Dendritic cell treated with granulocyte-macrophage colony-stimulating factor and Interleukin-4, amounts not matched to agents 40 ng/mL and 50 ng/mL, for 4 days (primary cell): ENCODE measurements around the gene PLAGL2.
"Not testable (repeated sequence)": the region's sequence is repeated elsewhere in the genome, so short reads cannot be mapped to it uniquely, and the experiment has no call there.

Experiments
- H3K27ac Mint-ChIP-seq: one replicate; pipeline ENCODE4 v1.8.0; 2022; ENCODE audit warnings: mild to moderate bottlenecking, mixed read lengths
- H3K27me3 Mint-ChIP-seq: one replicate; pipeline ENCODE4 v1.8.0; 2022; ENCODE audit warnings: mild to moderate bottlenecking, mixed read lengths
- H3K36me3 Mint-ChIP-seq: one replicate; pipeline ENCODE4 v1.8.0; 2022; ENCODE audit warnings: low read depth, mixed read lengths
- H3K4me1 Mint-ChIP-seq: one replicate; pipeline ENCODE4 v1.8.0; 2022; ENCODE audit warnings: low read depth, mixed read lengths
- H3K4me3 Mint-ChIP-seq: one replicate; pipeline ENCODE4 v1.8.0; 2022; ENCODE audit warnings: mild to moderate bottlenecking, moderate library complexity, mixed read lengths
- H3K9me3 Mint-ChIP-seq: one replicate; pipeline ENCODE4 v1.8.0; 2022; ENCODE audit warnings: mixed read lengths
- intact Hi-C: fragments of 100-400 bp; cut with micrococcal nuclease; formaldehyde crosslinking; loops from one replicate; pipeline ENCODE4 v1.15.0; 2022

PLAGL2 gene, protein sequence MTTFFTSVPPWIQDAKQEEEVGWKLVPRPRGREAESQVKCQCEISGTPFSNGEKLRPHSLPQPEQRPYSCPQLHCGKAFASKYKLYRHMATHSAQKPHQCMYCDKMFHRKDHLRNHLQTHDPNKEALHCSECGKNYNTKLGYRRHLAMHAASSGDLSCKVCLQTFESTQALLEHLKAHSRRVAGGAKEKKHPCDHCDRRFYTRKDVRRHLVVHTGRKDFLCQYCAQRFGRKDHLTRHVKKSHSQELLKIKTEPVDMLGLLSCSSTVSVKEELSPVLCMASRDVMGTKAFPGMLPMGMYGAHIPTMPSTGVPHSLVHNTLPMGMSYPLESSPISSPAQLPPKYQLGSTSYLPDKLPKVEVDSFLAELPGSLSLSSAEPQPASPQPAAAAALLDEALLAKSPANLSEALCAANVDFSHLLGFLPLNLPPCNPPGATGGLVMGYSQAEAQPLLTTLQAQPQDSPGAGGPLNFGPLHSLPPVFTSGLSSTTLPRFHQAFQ

DNA sequence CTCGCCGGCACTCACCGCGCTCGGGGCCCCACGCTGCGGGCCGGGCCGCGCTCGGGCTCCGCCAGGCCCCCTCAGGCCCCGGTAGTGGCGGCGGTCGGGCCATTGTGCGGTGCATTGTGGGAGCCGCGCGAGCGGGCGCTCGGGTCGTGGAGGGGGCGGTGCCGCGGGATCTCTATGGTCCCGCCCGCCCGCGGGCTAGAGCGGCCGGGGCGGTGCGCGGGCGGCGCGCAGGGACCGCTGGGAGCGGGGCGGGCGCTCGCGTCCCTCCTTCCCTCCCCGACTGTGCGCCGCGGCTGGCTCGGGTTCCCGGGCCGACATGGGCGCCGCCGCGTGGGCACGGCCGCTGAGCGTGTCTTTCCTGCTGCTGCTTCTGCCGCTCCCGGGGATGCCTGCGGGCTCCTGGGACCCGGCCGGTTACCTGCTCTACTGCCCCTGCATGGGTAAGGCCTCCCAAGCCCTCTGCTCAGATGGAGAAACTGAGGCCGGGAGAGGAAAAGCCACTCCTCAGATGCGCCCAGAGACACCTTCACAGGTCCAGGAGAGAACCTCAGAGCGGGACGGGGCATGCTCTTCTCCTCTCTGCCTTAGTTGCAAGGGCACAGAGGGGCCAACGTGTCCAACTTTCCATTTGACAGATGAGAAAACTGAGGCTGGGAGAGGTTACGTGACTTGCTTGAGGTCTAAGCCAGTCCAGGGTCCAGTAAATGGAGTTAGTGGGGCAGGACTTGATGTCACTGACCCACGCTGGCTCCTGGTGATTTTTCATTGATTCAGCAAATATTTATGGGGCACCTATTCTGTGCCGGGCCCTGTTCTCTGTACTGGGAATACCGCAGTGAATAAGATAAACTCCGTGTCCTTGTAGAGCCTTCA lies at the start of gene PLAGL2, which contains the start of gene POFUT1:
Gene PLAGL2, minus strand, starts transcription at position 118 of the 873 bp plus-strand sequence. CDS start 5,565 bp downstream, outside the sequence.
Gene POFUT1, plus strand, starts transcription at position 255 of the 873 bp plus-strand sequence. Its CDS starts 62 bp downstream, at position 317.
- Mint-ChIP-seq H3K27me3 (no peaks in the 10 kb centered on the region), H3K27ac (peak within 1 kb of the TSS; percentile 85), H3K4me3 (peak within 1 kb of the TSS; percentile 89), H3K36me3 (peaks cover 57% of the 10 kb centered on the region), H3K4me1 (peaks cover 67% of the 10 kb centered on the region), H3K9me3 (no peaks in the 10 kb centered on the region)
- intact Hi-C loops: loop anchor here (1.0 to 2.0 kb wide), 3 partner anchors 53 to 151 kb away; partner anchors contain the start of genes ASXL1 and TM9SF4

- Mint-ChIP-seq H3K9me3 (no peaks in the 10 kb centered on the region), H3K27ac (no peak overlapping the region), H3K36me3 (no peaks in the 10 kb centered on the region), H3K27me3 (peaks cover 2% of the 10 kb centered on the region), H3K4me1 (peaks cover 14% of the 10 kb centered on the region), H3K4me3 (no peak overlapping the region)
- intact Hi-C loops: no loop called here
Measured at GRCh38 chr20:32252189-32252588, 44.6 kb upstream of the PLAGL2 start.

GRCh38 chr20:32251470-32251869 lies 43.9 kb upstream of the PLAGL2 start:
- no peak overlapping the region for H3K27ac Mint-ChIP-seq
- peaks cover 14% of the 10 kb centered on the region for H3K4me1 Mint-ChIP-seq
- H3K27me3 Mint-ChIP-seq: peaks cover 2% of the 10 kb centered on the region
- H3K4me3 Mint-ChIP-seq: no peak overlapping the region
- intact Hi-C loops: no loop called here
- no peaks in the 10 kb centered on the region for H3K36me3 Mint-ChIP-seq
- H3K9me3 Mint-ChIP-seq: no peaks in the 10 kb centered on the region

DNA sequence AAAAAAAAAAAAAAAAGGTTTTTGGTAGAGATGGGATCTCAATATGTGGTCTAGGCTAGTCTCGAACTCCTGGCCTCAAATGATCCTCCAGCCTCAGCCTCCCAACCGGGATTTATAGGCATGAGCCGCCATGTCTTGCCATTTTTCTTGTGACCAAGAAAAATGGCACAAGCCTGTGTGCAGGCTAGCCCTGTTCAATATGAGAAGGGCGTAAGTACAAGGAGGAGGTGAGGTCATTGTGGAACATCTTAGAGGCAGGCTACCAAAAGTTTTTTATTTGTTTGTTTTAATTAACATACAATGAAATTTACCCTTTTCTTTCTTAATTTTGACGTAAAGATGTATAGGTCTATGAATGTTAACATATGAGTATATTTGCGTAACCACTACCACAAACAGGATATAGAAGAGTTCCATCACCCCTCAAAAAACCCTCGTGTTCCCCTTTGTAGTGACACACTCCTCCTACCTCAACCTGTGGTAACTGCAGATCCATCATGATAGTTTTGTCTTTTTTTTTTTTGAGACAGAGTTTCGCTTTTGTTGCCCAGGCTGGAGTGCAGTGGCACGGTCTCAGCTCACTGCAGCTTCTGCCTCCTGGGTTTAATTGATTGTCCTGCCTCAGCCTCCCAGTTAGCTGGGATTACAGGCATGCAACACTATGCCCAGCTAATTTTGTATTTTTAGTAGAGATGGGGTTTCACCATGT lies 41.6 kb upstream of the PLAGL2 start:
- Mint-ChIP-seq H3K27me3 (peaks cover 2% of the 10 kb centered on the region), H3K4me1 (peaks cover 10% of the 10 kb centered on the region), H3K4me3 (no peak overlapping the region), H3K36me3 (no peaks in the 10 kb centered on the region), H3K9me3 (no peaks in the 10 kb centered on the region), H3K27ac (no peak overlapping the region)
- intact Hi-C loops: no loop called here

- H3K36me3 Mint-ChIP-seq: no peaks in the 10 kb centered on the region
- H3K4me1 Mint-ChIP-seq: peaks cover 10% of the 10 kb centered on the region
- H3K9me3 Mint-ChIP-seq: no peaks in the 10 kb centered on the region
- H3K4me3 Mint-ChIP-seq: no peak overlapping the region
- intact Hi-C loops: no loop called here
- H3K27me3 Mint-ChIP-seq: peaks cover 2% of the 10 kb centered on the region
- H3K27ac Mint-ChIP-seq: no peak overlapping the region
Measured at GRCh38 chr20:32248043-32248442, 40.5 kb upstream of the PLAGL2 start.

DNA sequence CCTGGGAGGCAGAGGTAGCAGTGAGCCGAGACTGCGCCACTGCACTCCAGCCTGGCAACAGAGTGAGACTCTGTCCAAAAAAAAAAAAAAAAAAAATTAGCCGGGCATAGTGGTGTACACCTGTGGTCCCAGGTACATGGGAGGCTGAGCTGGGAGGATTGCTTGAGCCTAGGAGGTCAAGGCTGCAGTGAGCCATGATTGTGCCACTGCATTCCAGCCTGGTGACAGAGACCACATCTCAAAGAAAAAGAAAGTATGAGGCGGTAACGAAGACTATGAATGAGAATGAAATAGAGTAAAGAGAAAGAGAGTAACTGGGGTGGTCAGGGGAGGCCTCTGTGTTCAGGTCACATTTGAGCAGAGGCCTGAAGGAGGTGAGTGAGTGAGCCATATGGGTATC lies 38.7 kb upstream of the PLAGL2 start:
- H3K27ac Mint-ChIP-seq, H3K4me3 Mint-ChIP-seq, H3K9me3 Mint-ChIP-seq, H3K27me3 Mint-ChIP-seq, H3K36me3 Mint-ChIP-seq, intact Hi-C loops, H3K4me1 Mint-ChIP-seq: not testable (repeated sequence)

GRCh38 chr20:32244959-32245358 lies 37.4 kb upstream of the PLAGL2 start:
- no peak overlapping the region for H3K27ac Mint-ChIP-seq

GRCh38 chr20:32244150-32244823 lies 36.7 kb upstream of the PLAGL2 start:
- intact Hi-C loops: no loop called here
- H3K27me3 Mint-ChIP-seq: no peaks in the 10 kb centered on the region
- H3K4me3 Mint-ChIP-seq: no peak overlapping the region
- H3K27ac Mint-ChIP-seq: no peak overlapping the region
- H3K36me3 Mint-ChIP-seq: no peaks in the 10 kb centered on the region
- peaks cover 18% of the 10 kb centered on the region for H3K4me1 Mint-ChIP-seq
- H3K9me3 Mint-ChIP-seq: no peaks in the 10 kb centered on the region

More at GRCh38 chr20:32244959-32245358, 37.4 kb upstream of the PLAGL2 start:
- H3K27me3 Mint-ChIP-seq: no peaks in the 10 kb centered on the region
- H3K4me1 Mint-ChIP-seq: peaks cover 15% of the 10 kb centered on the region
- H3K9me3 Mint-ChIP-seq: no peaks in the 10 kb centered on the region
- no peak overlapping the region for H3K4me3 Mint-ChIP-seq
- no peaks in the 10 kb centered on the region for H3K36me3 Mint-ChIP-seq
- intact Hi-C loops: no loop called here

- Mint-ChIP-seq H3K4me3 (no peak overlapping the region), H3K27me3 (no peaks in the 10 kb centered on the region), H3K36me3 (peaks cover 5% of the 10 kb centered on the region), H3K9me3 (no peaks in the 10 kb centered on the region), H3K27ac (no peak overlapping the region), H3K4me1 (peaks cover 16% of the 10 kb centered on the region)
- intact Hi-C loops: no loop called here
Measured at GRCh38 chr20:32241807-32242206, 34.3 kb upstream of the PLAGL2 start.

GRCh38 chr20:32240205-32240604 lies 32.7 kb upstream of the PLAGL2 start:
- Mint-ChIP-seq H3K9me3 (no peaks in the 10 kb centered on the region), H3K27me3 (no peaks in the 10 kb centered on the region), H3K4me1 (peaks cover 23% of the 10 kb centered on the region), H3K4me3 (no peak overlapping the region), H3K27ac (no peak overlapping the region), H3K36me3 (peaks cover 18% of the 10 kb centered on the region)
- intact Hi-C loops: no loop called here

DNA sequence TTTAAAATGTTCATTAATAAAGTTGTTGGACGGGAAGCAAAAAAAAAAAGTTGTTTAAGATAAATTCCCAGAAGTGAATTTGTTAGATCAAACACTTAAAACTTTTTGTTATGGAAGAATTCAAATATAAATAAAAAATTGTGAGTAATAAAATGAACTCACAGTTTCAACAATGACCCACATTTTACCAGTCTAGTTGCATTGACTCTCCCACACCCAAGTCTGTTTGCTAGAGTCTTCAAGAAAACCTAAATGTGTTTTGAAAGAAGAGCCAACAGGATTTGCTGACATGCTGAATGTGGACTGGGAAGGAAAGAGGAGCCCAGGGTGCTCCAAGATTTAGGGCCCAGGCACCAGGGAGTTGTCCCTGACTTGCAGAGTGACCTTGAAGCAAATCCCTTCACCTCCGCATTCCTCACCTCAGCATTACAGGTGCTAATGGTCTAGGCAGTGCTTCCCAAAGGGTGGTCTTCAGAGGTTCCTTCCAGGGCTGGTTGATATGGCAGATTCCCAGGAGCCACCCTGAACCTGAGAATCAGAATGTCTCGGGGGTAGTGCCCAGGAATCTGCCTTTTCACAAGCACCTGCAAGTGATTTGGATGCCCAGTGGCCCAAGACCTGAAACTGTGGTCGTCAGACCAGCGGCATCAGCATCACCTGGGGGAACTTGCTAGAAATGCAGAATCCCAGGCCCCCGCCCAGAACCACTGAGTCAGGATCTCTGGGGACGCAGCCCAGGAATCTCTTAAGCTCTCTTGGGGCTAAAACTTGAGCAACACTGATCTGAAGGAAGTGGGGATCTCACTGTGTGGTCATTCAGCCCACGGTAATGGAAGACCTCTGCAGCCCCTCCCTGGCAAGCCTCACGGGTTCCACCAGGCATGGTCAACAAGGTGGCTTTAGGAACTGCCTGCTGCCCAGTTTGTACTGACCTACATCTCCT lies 31.2 kb upstream of the PLAGL2 start:
- Mint-ChIP-seq H3K36me3 (peaks cover 26% of the 10 kb centered on the region), H3K4me3 (no peak overlapping the region), H3K9me3 (no peaks in the 10 kb centered on the region), H3K4me1 (peaks cover 34% of the 10 kb centered on the region), H3K27me3 (no peaks in the 10 kb centered on the region), H3K27ac (no peak overlapping the region)
- intact Hi-C loops: no loop called here

- Mint-ChIP-seq H3K27me3 (no peaks in the 10 kb centered on the region), H3K4me3 (no peak overlapping the region), H3K9me3 (no peaks in the 10 kb centered on the region), H3K36me3 (peaks cover 39% of the 10 kb centered on the region), H3K27ac (no peak overlapping the region), H3K4me1 (peaks cover 48% of the 10 kb centered on the region)
- intact Hi-C loops: no loop called here
Measured at GRCh38 chr20:32237419-32237818, 29.9 kb upstream of the PLAGL2 start.
